22Rv1 (cell line): Measurements from ENCODE around the gene MELTF.

Source experiments
- ZFX ChIP-seq: fragments of 450-650 bp; IDR thresholded peaks from 2 replicates; pipeline ENCODE4 v1.6.1; 2017; ENCODE audit warnings: antibody characterized with exemption, borderline replicate concordance
- TF ChIP-seq, protein P1 (sequence below): fragments of 450-650 bp; IDR thresholded peaks from 2 replicates; pipeline ENCODE4 v1.5.1; 2017; ENCODE audit warnings: mild to moderate bottlenecking

DNA sequence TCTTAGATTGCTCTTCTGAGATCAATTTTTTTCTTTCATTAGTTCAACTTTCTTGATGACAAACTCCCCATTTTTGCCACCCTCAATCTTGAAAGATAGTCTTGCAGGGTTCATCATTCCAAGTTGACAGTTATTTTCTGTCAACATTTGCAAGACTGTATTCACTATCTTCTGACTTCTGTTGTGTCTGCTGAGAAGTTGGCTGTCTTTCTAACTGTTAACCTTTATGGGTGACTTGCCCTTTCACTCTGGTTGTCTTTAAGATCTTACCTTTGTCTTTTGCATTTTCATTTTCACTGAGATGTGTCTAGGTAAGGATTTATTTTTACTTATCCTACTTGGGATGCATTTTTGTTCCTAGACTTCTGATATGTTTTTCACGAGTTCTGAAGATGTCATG is 46.4 kb downstream of the MELTF start:
- TF ChIP-seq, protein P1, sequence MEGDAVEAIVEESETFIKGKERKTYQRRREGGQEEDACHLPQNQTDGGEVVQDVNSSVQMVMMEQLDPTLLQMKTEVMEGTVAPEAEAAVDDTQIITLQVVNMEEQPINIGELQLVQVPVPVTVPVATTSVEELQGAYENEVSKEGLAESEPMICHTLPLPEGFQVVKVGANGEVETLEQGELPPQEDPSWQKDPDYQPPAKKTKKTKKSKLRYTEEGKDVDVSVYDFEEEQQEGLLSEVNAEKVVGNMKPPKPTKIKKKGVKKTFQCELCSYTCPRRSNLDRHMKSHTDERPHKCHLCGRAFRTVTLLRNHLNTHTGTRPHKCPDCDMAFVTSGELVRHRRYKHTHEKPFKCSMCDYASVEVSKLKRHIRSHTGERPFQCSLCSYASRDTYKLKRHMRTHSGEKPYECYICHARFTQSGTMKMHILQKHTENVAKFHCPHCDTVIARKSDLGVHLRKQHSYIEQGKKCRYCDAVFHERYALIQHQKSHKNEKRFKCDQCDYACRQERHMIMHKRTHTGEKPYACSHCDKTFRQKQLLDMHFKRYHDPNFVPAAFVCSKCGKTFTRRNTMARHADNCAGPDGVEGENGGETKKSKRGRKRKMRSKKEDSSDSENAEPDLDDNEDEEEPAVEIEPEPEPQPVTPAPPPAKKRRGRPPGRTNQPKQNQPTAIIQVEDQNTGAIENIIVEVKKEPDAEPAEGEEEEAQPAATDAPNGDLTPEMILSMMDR: no peak
- no peak for TF ChIP-seq ZFX
